Bronchial epithelial cell (primary cell): ENCODE data around the gene SRCIN1. TPM values are rescaled to one million over a fixed set of nuclear protein-coding genes. Genes with fewer than 3 reads are reported as not detected.

Source experiments
- DNase-seq: peaks from one replicate; pipeline ENCODE4 v3.0.0-alpha.2; 2010; ENCODE audit warnings: low read depth
- FAIRE-seq: peaks from 2 replicates; lab custom pipeline; 2011; peaks lifted over from hg19 to GRCh38; lab: Jason Lieb, UNC
- H3K27me3 ChIP-seq: 2 replicates; pipeline ENCODE4 v1.5.1; 2011; ENCODE audit warnings: low read length; ENCODE audit not compliant: control insufficient read depth, insufficient read depth
- H3K36me3 ChIP-seq: 2 replicates; pipeline ENCODE4 v1.5.1; 2011; ENCODE audit warnings: low read length; ENCODE audit not compliant: control insufficient read depth, insufficient read depth
- H3K4me3 ChIP-seq: 2 replicates; pipeline ENCODE4 v1.5.1; 2011; ENCODE audit warnings: mild to moderate bottlenecking, low read depth, low read length, control low read depth
- total RNA-seq: library from RNA; depleted of rRNA; stranded (reverse); fragments of >200 nt; gene quantifications from 2 replicates; pipeline ENCODE4 v1.2.1, GENCODE V29; 2014
- TF ChIP-seq, protein P1 (sequence below): IDR thresholded peaks from 2 replicates; pipeline ENCODE4 v1.5.1; 2011; ENCODE audit warnings: mild to moderate bottlenecking, moderate library complexity, low read length, control low read depth, inconsistent platforms; ENCODE audit not compliant: insufficient read depth, severe bottlenecking

Gene SRCIN1
- total RNA-seq, 1 donor from 2014 or later = under 0.01 TPM

DNA sequence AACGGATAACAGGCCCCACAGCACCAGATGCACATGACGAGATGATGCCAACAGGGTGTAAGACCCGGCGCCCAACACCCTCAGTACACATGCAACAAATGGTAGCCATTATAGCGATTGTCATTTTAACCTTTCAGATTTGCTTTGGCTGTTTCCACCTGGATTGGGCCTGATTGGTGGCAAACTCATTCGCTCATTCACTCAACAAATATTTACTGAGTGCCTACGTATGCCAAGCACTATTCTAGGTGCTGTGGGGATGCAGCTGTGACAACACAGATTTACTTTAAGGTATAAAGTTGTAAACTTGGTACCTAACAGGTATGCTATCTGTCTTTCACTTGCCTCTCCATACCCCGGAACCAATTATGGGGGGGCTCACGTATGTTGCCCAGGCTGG lies 66.8 kb downstream of the SRCIN1 start:
- Histone ChIP-seq H3K36me3 (no peaks in the 10 kb centered on the region), H3K27me3 (peaks cover 14% of the 10 kb centered on the region), H3K4me3 (no peak overlapping the region)
- FAIRE-seq (no peak), DNase-seq (no peak)
- TF ChIP-seq, protein P1, sequence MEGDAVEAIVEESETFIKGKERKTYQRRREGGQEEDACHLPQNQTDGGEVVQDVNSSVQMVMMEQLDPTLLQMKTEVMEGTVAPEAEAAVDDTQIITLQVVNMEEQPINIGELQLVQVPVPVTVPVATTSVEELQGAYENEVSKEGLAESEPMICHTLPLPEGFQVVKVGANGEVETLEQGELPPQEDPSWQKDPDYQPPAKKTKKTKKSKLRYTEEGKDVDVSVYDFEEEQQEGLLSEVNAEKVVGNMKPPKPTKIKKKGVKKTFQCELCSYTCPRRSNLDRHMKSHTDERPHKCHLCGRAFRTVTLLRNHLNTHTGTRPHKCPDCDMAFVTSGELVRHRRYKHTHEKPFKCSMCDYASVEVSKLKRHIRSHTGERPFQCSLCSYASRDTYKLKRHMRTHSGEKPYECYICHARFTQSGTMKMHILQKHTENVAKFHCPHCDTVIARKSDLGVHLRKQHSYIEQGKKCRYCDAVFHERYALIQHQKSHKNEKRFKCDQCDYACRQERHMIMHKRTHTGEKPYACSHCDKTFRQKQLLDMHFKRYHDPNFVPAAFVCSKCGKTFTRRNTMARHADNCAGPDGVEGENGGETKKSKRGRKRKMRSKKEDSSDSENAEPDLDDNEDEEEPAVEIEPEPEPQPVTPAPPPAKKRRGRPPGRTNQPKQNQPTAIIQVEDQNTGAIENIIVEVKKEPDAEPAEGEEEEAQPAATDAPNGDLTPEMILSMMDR = no peak

DNA sequence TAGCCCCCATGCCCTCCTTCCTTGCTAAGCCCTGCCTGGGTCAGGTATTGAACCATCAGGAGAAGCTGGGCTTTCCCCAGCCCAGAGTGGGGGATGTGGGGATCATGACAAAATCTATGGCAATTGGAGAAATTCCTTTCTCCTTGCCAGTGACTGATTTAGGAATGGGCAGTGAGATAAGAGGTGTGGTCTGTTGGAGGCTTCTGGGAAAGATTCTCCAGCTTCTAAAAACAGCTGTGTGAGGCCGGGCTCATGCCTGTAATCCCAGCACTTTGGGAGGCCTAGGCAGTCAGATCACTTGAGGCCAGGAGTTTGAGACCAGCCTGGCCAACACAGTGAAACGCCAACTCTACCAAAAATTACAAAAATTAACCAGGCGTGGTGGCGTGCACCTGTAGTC lies 69.1 kb downstream of the SRCIN1 start:
- FAIRE-seq (no peak), DNase-seq (no peak)
- TF ChIP-seq, protein P1 = no peak
- peaks cover 17% of the 10 kb centered on the region for H3K27me3 ChIP-seq
- no peak overlapping the region for H3K4me3 ChIP-seq
- H3K36me3 ChIP-seq = no peaks in the 10 kb centered on the region

DNA sequence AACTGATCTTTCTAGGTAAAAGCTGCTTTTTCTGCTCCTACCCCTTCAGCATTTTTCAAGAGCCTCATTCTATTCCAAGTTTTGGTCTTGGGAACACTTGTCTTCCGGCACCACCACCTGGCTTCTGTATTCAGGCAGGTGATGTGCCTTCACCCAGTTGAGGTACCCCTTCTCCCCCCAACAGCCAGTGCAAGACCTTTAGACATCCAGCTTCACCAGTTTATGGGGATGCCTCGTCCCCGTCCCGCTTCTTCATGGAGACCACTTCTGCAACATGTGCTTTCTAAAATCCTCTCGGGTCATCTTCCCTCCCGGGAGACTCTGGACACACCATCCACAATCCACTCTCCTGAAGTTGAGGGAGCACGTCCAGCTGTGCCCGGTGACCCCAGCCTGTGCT lies 69.9 kb downstream of the SRCIN1 start:
- no peaks in the 10 kb centered on the region for H3K36me3 ChIP-seq
- TF ChIP-seq, protein P1 = no peak
- no peak overlapping the region for H3K4me3 ChIP-seq
- DNase-seq = no peak
- no peak for FAIRE-seq
- H3K27me3 ChIP-seq = peaks cover 17% of the 10 kb centered on the region

DNA sequence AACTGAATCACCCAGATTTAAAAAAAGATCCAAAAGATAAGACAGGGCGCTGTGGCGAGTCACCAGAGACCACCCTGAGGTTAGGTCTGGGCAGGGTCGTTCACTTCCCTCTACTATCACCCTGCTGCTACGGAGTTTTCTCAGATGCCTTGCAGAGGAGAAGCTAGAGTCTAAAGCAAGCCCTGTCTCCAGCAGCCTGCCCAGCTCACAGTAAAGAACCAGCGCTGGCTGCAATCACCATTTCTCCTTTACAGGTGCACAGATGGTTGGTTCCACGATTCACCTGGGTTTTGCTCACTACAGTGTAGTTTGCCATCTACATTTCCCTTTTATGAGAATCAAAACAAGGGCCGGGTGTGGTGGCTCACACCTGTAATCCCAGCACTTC lies 71.3 kb downstream of the SRCIN1 start:
- TF ChIP-seq, protein P1 = no peak
- H3K4me3 ChIP-seq = no peak overlapping the region
- H3K36me3 ChIP-seq = no peaks in the 10 kb centered on the region
- DNase-seq (no peak), FAIRE-seq (no peak)
- peaks cover 18% of the 10 kb centered on the region for H3K27me3 ChIP-seq

DNA sequence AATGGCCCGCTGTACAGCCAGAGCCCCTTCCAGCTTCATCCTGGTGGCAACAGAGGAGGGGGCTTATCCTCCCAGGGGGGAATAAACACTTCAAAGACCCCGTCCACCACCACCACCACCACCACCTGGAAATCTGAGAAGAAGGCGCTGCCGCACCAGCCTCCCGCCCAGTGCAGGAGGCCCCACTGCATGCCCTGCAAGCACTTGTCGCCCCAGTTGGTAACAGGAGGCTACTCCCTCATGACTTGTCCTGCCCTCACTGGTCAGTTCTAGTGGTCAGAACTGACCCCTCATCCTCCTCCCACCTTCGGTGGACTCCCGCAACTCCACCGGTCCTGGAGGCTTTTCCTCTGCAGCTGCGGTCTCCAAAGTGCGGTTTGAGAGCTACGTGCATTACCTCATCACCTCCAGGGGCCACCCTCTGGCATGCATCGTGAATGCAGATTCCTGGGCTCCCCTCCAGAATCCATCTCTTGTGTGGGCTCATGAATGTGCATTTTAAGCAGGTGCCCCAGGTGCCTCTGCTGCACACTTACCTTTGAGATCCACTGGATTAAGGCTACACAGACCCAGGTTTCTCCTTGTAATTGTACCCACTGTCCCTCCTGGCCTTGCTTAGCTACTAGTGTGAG lies 71.8 kb downstream of the SRCIN1 start:
- DNase-seq (no peak), FAIRE-seq (no peak)
- Histone ChIP-seq H3K27me3 (peaks cover 15% of the 10 kb centered on the region), H3K36me3 (no peaks in the 10 kb centered on the region), H3K4me3 (no peak overlapping the region)
- TF ChIP-seq, protein P1 = no peak

DNA sequence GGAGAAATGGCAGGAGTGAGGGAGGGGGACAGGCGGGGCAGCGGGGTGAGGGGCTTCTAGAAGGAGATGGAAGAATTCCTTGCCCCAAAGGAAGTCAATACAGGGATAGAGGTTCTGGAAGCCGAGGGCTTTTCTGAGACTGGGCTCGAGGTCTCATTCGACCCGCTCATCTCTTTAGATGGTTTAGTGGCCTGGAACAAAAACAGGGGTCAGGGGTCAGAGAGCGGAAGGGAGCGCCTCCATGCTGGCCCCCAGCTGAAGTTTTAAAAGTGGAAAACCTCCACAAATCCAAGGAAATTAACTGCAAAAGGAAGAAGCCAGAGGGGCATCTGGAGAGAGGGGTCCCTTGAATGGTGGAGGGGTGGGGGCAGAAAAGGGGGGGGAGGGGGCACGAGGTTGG lies 72.5 kb downstream of the SRCIN1 start:
- TF ChIP-seq, protein P1 = no peak
- H3K27me3 ChIP-seq = peaks cover 19% of the 10 kb centered on the region
- no peak for FAIRE-seq

More for the DNA sequence above, 72.5 kb downstream of the SRCIN1 start:
- Histone ChIP-seq H3K36me3 (no peaks in the 10 kb centered on the region), H3K4me3 (no peak overlapping the region)
- no peak for DNase-seq
